HepG2 (cell line): ENCODE measurements around the gene COX6A2. TPM values are rescaled to one million over a fixed set of nuclear protein-coding genes. Genes with fewer than 3 reads are reported as not detected.

ENCODE experiments used
- ATAC-seq: fragments of 200-7000 bp; cut with Tn5 transposase; 3 replicates; pipeline ENCODE4 v1.9.1; 2020; ENCODE audit warnings: mild to moderate bottlenecking, moderate library complexity
- BruUV-seq: library from RNA; stranded (reverse); fragments of 400-500 nt; replicated peaks from 2 replicates; lab custom pipeline; 2021; lab: Mats Ljungman, UMichigan
- CTCF ChIA-PET: fragments of 300-600 bp; formaldehyde crosslinking; extraction: SDS; loops from one replicate; lab custom pipeline; 2021; ENCODE audit warnings: low total read pairs, inconsistent platforms, low intra/inter-chr PET ratio; lab: Yijun Ruan, JAX
- POLR2A ChIA-PET: fragments of 350-600 bp; sonication (Branson Sonifier 250); formaldehyde crosslinking; loops from one replicate; lab custom pipeline; 2020; ENCODE audit warnings: antibody characterized with exemption, inconsistent platforms; lab: Yijun Ruan, JAX
- DNase-seq: peaks from one replicate; pipeline ENCODE4 v3.0.0-alpha.2; 2015; ENCODE audit warnings: low spot score
- FAIRE-seq: peaks from 3 replicates; lab custom pipeline; 2011; peaks lifted over from hg19 to GRCh38; lab: Jason Lieb, UNC
- H2AFZ ChIP-seq: one replicate; pipeline ENCODE4 v1.6.1; 2011; ENCODE audit warnings: low read length, inconsistent platforms
- H3K27ac ChIP-seq: fragments of 300-600 bp; 3 replicates; pipeline ENCODE4 v1.8.0; 2011; ENCODE audit warnings: mixed run types, mild to moderate bottlenecking, mixed read lengths, low read length, inconsistent platforms; ENCODE audit not compliant: insufficient read depth; ENCODE audit errors: extremely low read length
- H3K27me3 ChIP-seq, 2 experiments: fragments of 200-600 bp in 1 of 2; 2 replicates in 1 of 2; 3 replicates in 1 of 2; pipeline versions ENCODE4 v1.6.0 to v1.8.0; 2011; ENCODE audit warnings: low read length in 2 of 2, mild to moderate bottlenecking in 2 of 2, moderate library complexity in 2 of 2, inconsistent platforms in 1 of 2; ENCODE audit not compliant: insufficient read depth in 2 of 2, control insufficient read depth in 1 of 2
- H3K36me3 ChIP-seq, 2 experiments: fragments of 200-600 bp in 1 of 2; replicated peaks in 1 of 2; 2 replicates in 1 of 2; 3 replicates in 1 of 2; pipeline versions ENCODE4 v1.5.1 to v1.8.0; 2011; ENCODE audit warnings: low read length in 2 of 2, inconsistent platforms in 1 of 2; ENCODE audit not compliant: insufficient read depth in 2 of 2, control insufficient read depth in 1 of 2
- H3K4me1 ChIP-seq: 2 replicates; pipeline ENCODE4 v1.5.1; 2012; ENCODE audit warnings: low read length, inconsistent platforms; ENCODE audit not compliant: insufficient read depth
- H3K4me2 ChIP-seq: 2 replicates; pipeline ENCODE4 v1.6.0; 2011; ENCODE audit warnings: low read depth, low read length, inconsistent platforms
- H3K4me3 ChIP-seq, 3 experiments: fragments of 200-600 bp in 1 of 3; sonication (generic), shearing (Covaris generic) in 1 of 3; replicated peaks in 1 of 3; 2 replicates each; pipeline ENCODE4 v1.5.1; 2011 to 2016; ENCODE audit warnings: low read length in 3 of 3, inconsistent platforms in 2 of 3, low read depth in 2 of 3, mild to moderate bottlenecking in 2 of 3, control low read depth in 1 of 3, mixed read lengths in 1 of 3; ENCODE audit not compliant: insufficient read depth in 1 of 3
- H3K79me2 ChIP-seq: one replicate; pipeline ENCODE4 v1.6.1; 2011; ENCODE audit warnings: low read length, inconsistent platforms; ENCODE audit not compliant: insufficient read depth
- H3K9ac ChIP-seq: 2 replicates; pipeline ENCODE4 v1.6.0; 2011; ENCODE audit warnings: mild to moderate bottlenecking, low read depth, low read length, inconsistent platforms; ENCODE audit not compliant: insufficient read depth
- H3K9me3 ChIP-seq: 2 replicates; pipeline ENCODE4 v1.5.1; 2012; ENCODE audit warnings: mild to moderate bottlenecking, low read length
- H4K20me1 ChIP-seq: 2 replicates; pipeline ENCODE4 v1.6.0; 2011; ENCODE audit warnings: inconsistent platforms, mild to moderate bottlenecking, low read length, moderate library complexity; ENCODE audit not compliant: insufficient read depth
- AKAP8 ChIP-seq: sonication (generic); formaldehyde crosslinking; IDR thresholded peaks from 2 replicates; pipeline ENCODE4 v1.5.1; 2020; ENCODE audit warnings: mild to moderate bottlenecking, missing genetic modification reagents
- ARHGAP35 ChIP-seq: sonication (generic); formaldehyde crosslinking; IDR thresholded peaks from 2 replicates; pipeline ENCODE4 v1.9.0; 2022; ENCODE audit warnings: mild to moderate bottlenecking, inconsistent platforms, moderate library complexity, missing genetic modification reagents, borderline replicate concordance
- CCDC6 ChIP-seq: sonication (generic); formaldehyde crosslinking; IDR thresholded peaks from 2 replicates; pipeline ENCODE4 v1.8.1; 2022; ENCODE audit warnings: mild to moderate bottlenecking, missing genetic modification reagents, moderate library complexity
- HOXD1 ChIP-seq: sonication (generic); formaldehyde crosslinking; IDR thresholded peaks from 2 replicates; pipeline ENCODE4 v1.5.0; 2020; ENCODE audit warnings: missing genetic modification reagents
- THYN1 ChIP-seq: sonication (generic); formaldehyde crosslinking; IDR thresholded peaks from 2 replicates; pipeline ENCODE4 v1.8.1; 2023; ENCODE audit warnings: low read depth, mild to moderate bottlenecking, moderate library complexity, missing genetic modification reagents, borderline replicate concordance
- ZSCAN25 ChIP-seq: sonication (generic); formaldehyde crosslinking; IDR thresholded peaks from 2 replicates; pipeline ENCODE4 v1.8.0; 2022; ENCODE audit warnings: mild to moderate bottlenecking, missing genetic modification reagents
- WGBS: methylation state at CpG from one replicate; pipeline ENCODE4 v1.1.6; 2017; ENCODE audit warnings: low lambda C conversion rate; 5-methylcytosine and 5-hydroxymethylcytosine counted together
- in situ Hi-C: cut with HindIII; loops from 2 replicates; pipeline ENCODE4 v1.10.0; 2017; ENCODE audit warnings: low pct_unique_long_range_greater_than_20kb; ENCODE audit not compliant: extremely low pct_ligation_motif_present
- intact Hi-C: fragments of 100-400 bp; cut with micrococcal nuclease; formaldehyde crosslinking; loops from one replicate; pipeline ENCODE4 v1.10.0; 2022; ENCODE audit not compliant: unreplicated experiment
- polyA plus RNA-seq, 8 experiments: library from polyadenylated mRNA; depleted of rRNA in 3 of 8; stranded (reverse) in 7 of 8; unstranded in 1 of 8; fragments of >200 nt; fragmentation: Illumina TruSeq in 4 of 8; extraction: Trizol in 4 of 8; gene quantifications; 2 replicates each; pipeline versions ENCODE4 v1.2.1 to v1.2.3, GENCODE V29; 2011 to 2016; ENCODE audit warnings: low read depth in 4 of 8, missing spikeins in 1 of 8, mixed read lengths in 1 of 8; ENCODE audit not compliant: insufficient read depth in 1 of 8
- total RNA-seq, 5 experiments: library from RNA; depleted of rRNA; stranded (reverse); fragments of >200 nt; fragmentation: Illumina TruSeq; extraction: Trizol; gene quantifications; 2 replicates each; pipeline ENCODE4 v1.2.3, GENCODE V29; 2016; ENCODE audit warnings: low read depth in 1 of 5
- TF ChIP-seq, protein P1 (sequence below): sonication (generic); formaldehyde crosslinking; IDR thresholded peaks from 2 replicates; pipeline ENCODE4 v1.4.0; 2020; ENCODE audit warnings: mild to moderate bottlenecking, missing genetic modification reagents
- TF ChIP-seq, protein P2 (sequence below): sonication (generic); formaldehyde crosslinking; IDR thresholded peaks from 2 replicates; pipeline ENCODE4 v1.4.0; 2020; ENCODE audit warnings: mild to moderate bottlenecking, missing genetic modification reagents
- TF ChIP-seq, protein P3 (sequence below): sonication (generic); formaldehyde crosslinking; IDR thresholded peaks from 2 replicates; pipeline ENCODE4 v1.8.1; 2023; ENCODE audit warnings: mild to moderate bottlenecking, inconsistent platforms, moderate library complexity, missing genetic modification reagents, borderline replicate concordance

The COX6A2 gene
- total and polyA plus RNA-seq, 2 of the 13 experiments (the other 11 are each of a cell fraction or from before 2014, with no cell fraction given): not detected

DNA sequence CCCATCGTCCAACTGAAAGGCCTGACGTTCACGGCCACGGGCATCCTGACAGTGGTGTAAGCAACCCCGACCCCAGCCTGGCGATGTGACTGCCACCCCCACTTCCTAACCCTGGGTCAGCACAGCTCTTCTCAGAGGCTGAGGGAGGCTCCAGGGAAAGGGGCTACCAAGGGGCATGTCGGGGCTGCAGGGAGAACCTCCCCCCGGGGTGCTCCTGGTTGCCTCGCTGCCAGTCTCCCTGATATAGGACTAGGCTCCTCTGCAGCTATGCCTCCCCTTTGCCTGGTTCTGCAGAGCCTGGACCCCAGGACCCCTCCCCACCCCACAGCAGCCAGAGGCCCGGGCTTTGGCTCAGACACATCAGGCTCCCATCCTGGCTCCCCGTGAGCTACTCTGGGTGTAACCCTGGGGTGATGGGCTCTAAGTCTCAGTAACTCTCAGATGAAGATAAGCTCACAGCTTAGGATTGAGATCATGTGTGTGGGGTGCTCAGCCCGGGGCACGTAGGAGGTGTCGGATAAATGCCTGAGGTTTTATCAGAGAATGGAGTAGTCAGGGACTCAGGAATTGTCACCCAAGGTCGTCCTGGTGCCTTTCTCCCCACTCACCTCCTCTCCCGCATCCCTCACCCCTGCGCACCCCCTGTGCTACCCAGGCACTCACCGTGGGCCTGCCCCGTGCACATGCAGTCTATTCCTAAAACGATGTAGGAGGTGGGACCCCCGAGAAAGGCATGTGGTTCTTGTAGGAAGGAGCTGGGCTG, 24.4 kb downstream of the COX6A2 start:
- Histone ChIP-seq H3K4me2 (peak overlapping the region; percentile 42), H3K36me3 (no peaks in the 10 kb centered on the region), H3K9me3 (no peaks in the 10 kb centered on the region), H3K79me2 (no peaks in the 10 kb centered on the region), H2AFZ (no peak overlapping the region), H3K4me3 (peak overlapping the region in 2 of 3 experiments; percentile 15 to 39; a peak in 3 of 6 replicates), H4K20me1 (no peaks in the 10 kb centered on the region), H3K9ac (no peak overlapping the region), H3K27ac (no peak overlapping the region), H3K27me3 (peaks cover 3 to 12% of the 10 kb centered on the region in 2 experiments; a peak in 4 of 5 replicates), H3K4me1 (0 out of 2 replicates have a peak, but pooled peaks cover 8% of the 10 kb centered on the region)
- no TSS peak for BruUV-seq
- peak; percentile 12; the same call in 2 of the 3 replicates for ATAC-seq
- CTCF ChIA-PET: no interaction called here
- no peak for DNase-seq
- FAIRE-seq: no peak
- intact Hi-C loops (no loop called here), in situ Hi-C loops (no loop called here)
- POLR2A ChIA-PET: no interaction called here
- 30% methylated on average over 17 of the region's 21 CpGs for WGBS
- TF ChIP-seq ZSCAN25: peak; percentile 87
- no peak for TF ChIP-seq THYN1 (CRISPR knock-in tag)
- no peak for TF ChIP-seq HOXD1 (CRISPR knock-in tag)
- no peak for TF ChIP-seq CCDC6
- no peak for TF ChIP-seq ARHGAP35 (CRISPR knock-in tag)
- TF ChIP-seq, protein P1, sequence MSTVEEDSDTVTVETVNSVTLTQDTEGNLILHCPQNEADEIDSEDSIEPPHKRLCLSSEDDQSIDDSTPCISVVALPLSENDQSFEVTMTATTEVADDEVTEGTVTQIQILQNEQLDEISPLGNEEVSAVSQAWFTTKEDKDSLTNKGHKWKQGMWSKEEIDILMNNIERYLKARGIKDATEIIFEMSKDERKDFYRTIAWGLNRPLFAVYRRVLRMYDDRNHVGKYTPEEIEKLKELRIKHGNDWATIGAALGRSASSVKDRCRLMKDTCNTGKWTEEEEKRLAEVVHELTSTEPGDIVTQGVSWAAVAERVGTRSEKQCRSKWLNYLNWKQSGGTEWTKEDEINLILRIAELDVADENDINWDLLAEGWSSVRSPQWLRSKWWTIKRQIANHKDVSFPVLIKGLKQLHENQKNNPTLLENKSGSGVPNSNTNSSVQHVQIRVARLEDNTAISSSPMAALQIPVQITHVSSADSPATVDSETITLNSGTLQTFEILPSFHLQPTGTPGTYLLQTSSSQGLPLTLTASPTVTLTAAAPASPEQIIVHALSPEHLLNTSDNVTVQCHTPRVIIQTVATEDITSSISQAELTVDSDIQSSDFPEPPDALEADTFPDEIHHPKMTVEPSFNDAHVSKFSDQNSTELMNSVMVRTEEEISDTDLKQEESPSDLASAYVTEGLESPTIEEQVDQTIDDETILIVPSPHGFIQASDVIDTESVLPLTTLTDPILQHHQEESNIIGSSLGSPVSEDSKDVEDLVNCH: no peak
- TF ChIP-seq, protein P2, sequence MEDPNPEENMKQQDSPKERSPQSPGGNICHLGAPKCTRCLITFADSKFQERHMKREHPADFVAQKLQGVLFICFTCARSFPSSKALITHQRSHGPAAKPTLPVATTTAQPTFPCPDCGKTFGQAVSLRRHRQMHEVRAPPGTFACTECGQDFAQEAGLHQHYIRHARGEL: no peak
- no peak for TF ChIP-seq AKAP8 (CRISPR knock-in tag)
- TF ChIP-seq, protein P3, sequence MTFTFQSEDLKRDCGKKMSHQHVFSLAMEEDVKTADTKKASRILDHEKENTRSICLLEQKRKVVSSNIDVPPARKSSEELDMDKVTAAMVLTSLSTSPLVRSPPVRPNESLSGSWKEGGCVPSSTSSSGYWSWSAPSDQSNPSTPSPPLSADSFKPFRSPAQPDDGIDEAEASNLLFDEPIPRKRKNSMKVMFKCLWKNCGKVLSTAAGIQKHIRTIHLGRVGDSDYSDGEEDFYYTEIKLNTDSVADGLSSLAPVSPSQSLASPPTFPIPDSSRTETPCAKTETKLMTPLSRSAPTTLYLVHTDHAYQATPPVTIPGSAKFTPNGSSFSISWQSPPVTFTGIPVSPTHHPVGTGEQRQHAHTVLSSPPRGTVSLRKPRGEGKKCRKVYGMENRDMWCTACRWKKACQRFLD: peak; percentile 11; the same call in 1 of the 2 replicates
